ENCODE measurements around the gene ATP4A.

Gene ATP4A

GRCh38 chr19:35549174-35549788 is 14.2 kb downstream of the ATP4A start:
- DNase-seq: peak; percentile 35

- no peak for DNase-seq
Observed at GRCh38 chr19:35546532-35546931, 16.9 kb downstream of the ATP4A start.

GRCh38 chr19:35545855-35546381 is 17.5 kb downstream of the ATP4A start:
- peak; percentile 67 for DNase-seq

GRCh38 chr19:35545001-35545854 is 18.2 kb downstream of the ATP4A start, which contains the start of gene TMEM147:
TMEM147 (plus strand) TSS chr19:35545626; CDS start chr19:35545740, 114 bp downstream.
- peak; percentile 85 for DNase-seq

GRCh38 chr19:35544110-35544802 is 19.2 kb downstream of the ATP4A start:
- DNase-seq: no peak

- no peak for DNase-seq
Observed at GRCh38 chr19:35543280-35544109, 20.0 kb downstream of the ATP4A start.

- no peak for DNase-seq
Observed at GRCh38 chr19:35542209-35542608, 21.2 kb downstream of the ATP4A start.

GRCh38 chr19:35540356-35540927 is 23.0 kb downstream of the ATP4A start:
- no peak for DNase-seq

- no peak for DNase-seq
Observed at GRCh38 chr19:35539850-35540249, 23.6 kb downstream of the ATP4A start.

GRCh38 chr19:35539314-35539713 is 24.1 kb downstream of the ATP4A start:
- DNase-seq: no peak

GRCh38 chr19:35534803-35535480 is 28.5 kb downstream of the ATP4A start:
- no peak for DNase-seq

- no peak for DNase-seq
Observed at GRCh38 chr19:35533822-35534392, 29.6 kb downstream of the ATP4A start.

GRCh38 chr19:35533201-35533821 is 30.1 kb downstream of the ATP4A start, which contains the start of gene GAPDHS:
GAPDHS (plus strand) TSS chr19:35533456; CDS start chr19:35533528, 72 bp downstream.
- no peak for DNase-seq

- no peak for DNase-seq
Observed at GRCh38 chr19:35531291-35531690, 32.2 kb downstream of the ATP4A start.

GRCh38 chr19:35529241-35530218 is 33.9 kb downstream of the ATP4A start:
- no peak for DNase-seq

GRCh38 chr19:35528218-35529038 is 35.0 kb downstream of the ATP4A start, which contains the start of gene SBSN:
SBSN (minus strand) TSS chr19:35528311; CDS start chr19:35528281, 30 bp downstream.
- no peak for DNase-seq

GRCh38 chr19:35525873-35526272 is 37.6 kb downstream of the ATP4A start:
- no peak for DNase-seq

- no peak for DNase-seq
Observed at GRCh38 chr19:35524181-35524837, 39.1 kb downstream of the ATP4A start.

Measured in stimulated activated CD4-positive, alpha-beta T cell treated with anti-CD3 and anti-CD28 coated beads, Interleukin-12 subunit alpha, Interleukin-12 subunit beta, amount 100 ng/mL, for 4 hours (primary cell).